OCI-LY1 (cell line): ENCODE measurements around the gene CD1B.
A peak's percentile ranks its signal among the peaks of the same experiment; 100 is the strongest.
"Not testable (repeated sequence)": the region's sequence is repeated elsewhere in the genome, so short reads cannot be mapped to it uniquely, and the experiment has no call there.

ENCODE experiments used
- H2AFZ ChIP-seq: fragments of 200-600 bp; sonication (generic), shearing (Covaris generic); 2 replicates; pipeline ENCODE4 v1.6.0; 2014; ENCODE audit warnings: antibody characterized with exemption, mild to moderate bottlenecking, low read length
- H3F3A ChIP-seq: fragments of 200-600 bp; sonication (generic), shearing (Covaris generic); 2 replicates; pipeline ENCODE4 v1.6.0; 2014; ENCODE audit warnings: mild to moderate bottlenecking, antibody characterized with exemption, low read length, moderate library complexity; ENCODE audit not compliant: insufficient read depth
- H3K27ac ChIP-seq: fragments of 200-600 bp; sonication (generic); 2 replicates; pipeline ENCODE4 v1.5.1; 2014; ENCODE audit warnings: low read length, mixed run types, mild to moderate bottlenecking, low read depth; ENCODE audit not compliant: poor library complexity, severe bottlenecking
- H3K27me3 ChIP-seq: fragments of 200-600 bp; sonication (generic); 2 replicates; pipeline ENCODE4 v1.6.0; 2014; ENCODE audit warnings: antibody characterized with exemption, mild to moderate bottlenecking, low read length, moderate library complexity; ENCODE audit not compliant: insufficient read depth
- H3K36me3 ChIP-seq: fragments of 200-600 bp; sonication (generic); 2 replicates; pipeline ENCODE4 v1.6.1; 2014; ENCODE audit warnings: mild to moderate bottlenecking, antibody characterized with exemption, low read length, moderate library complexity, mixed read lengths; ENCODE audit not compliant: insufficient read depth
- H3K4me1 ChIP-seq: fragments of 200-600 bp; sonication (generic); 2 replicates; pipeline ENCODE4 v1.5.1; 2014; ENCODE audit warnings: mild to moderate bottlenecking, low read length, moderate library complexity; ENCODE audit not compliant: insufficient read depth, severe bottlenecking
- H3K4me2 ChIP-seq: fragments of 200-600 bp; sonication (generic), shearing (Covaris generic); 2 replicates; pipeline ENCODE4 v1.6.1; 2014; ENCODE audit warnings: low read length
- H3K4me3 ChIP-seq: fragments of 200-600 bp; sonication (generic); 2 replicates; pipeline ENCODE4 v1.5.1; 2014; ENCODE audit warnings: low read length, low read depth, mild to moderate bottlenecking, mixed read lengths; ENCODE audit not compliant: poor library complexity, severe bottlenecking
- H3K79me2 ChIP-seq: fragments of 200-600 bp; shearing (Covaris generic); 2 replicates; pipeline ENCODE4 v1.6.1; 2016; ENCODE audit warnings: mixed run types, low read length, mixed read lengths; ENCODE audit not compliant: insufficient read depth
- H3K9ac ChIP-seq: fragments of 200-600 bp; sonication (generic), shearing (Covaris generic); 2 replicates; pipeline ENCODE4 v1.6.1; 2014; ENCODE audit warnings: mild to moderate bottlenecking, low read length, mixed read lengths
- H3K9me2 ChIP-seq: fragments of 200-600 bp; sonication (generic), shearing (Covaris generic); 2 replicates; pipeline ENCODE4 v1.6.1; 2014; ENCODE audit warnings: low read depth, mild to moderate bottlenecking, low read length, mixed read lengths
- H3K9me3 ChIP-seq: fragments of 200-600 bp; shearing (Covaris generic); 2 replicates; pipeline ENCODE4 v1.6.1; 2014; ENCODE audit warnings: low read length, mixed read lengths
- H4K20me1 ChIP-seq: fragments of 200-600 bp; sonication (generic), shearing (Covaris generic); 2 replicates; pipeline ENCODE4 v1.6.0; 2016; ENCODE audit warnings: mild to moderate bottlenecking, low read length; ENCODE audit not compliant: insufficient read depth
- CTCF ChIP-seq: fragments of 200-600 bp; sonication (generic), shearing (Covaris generic); IDR thresholded peaks from 2 replicates; pipeline ENCODE4 v1.5.1; 2017; ENCODE audit warnings: mild to moderate bottlenecking, antibody characterized with exemption, low read length, moderate library complexity, mixed read lengths
- EZH2 ChIP-seq: fragments of 200-600 bp; sonication (generic), shearing (Covaris generic); IDR thresholded peaks from 2 replicates; pipeline ENCODE4 v1.8.0; 2017; ENCODE audit warnings: borderline replicate concordance, mixed run types, mild to moderate bottlenecking, antibody characterized with exemption, low read length, moderate library complexity, mixed read lengths

Gene CD1B

GRCh38 chr1:158283965-158284364 is 47.4 kb downstream of the CD1B start:
- Histone ChIP-seq H3K9me3 (no peaks in the 10 kb centered on the region), H2AFZ (no peak overlapping the region), H3K4me2 (no peak overlapping the region), H3K27ac (no peak overlapping the region), H4K20me1 (no peaks in the 10 kb centered on the region), H3F3A (no peaks in the 10 kb centered on the region), H3K4me1 (peaks cover 45% of the 10 kb centered on the region), H3K27me3 (no peaks in the 10 kb centered on the region), H3K9me2 (no peaks in the 10 kb centered on the region), H3K36me3 (no peaks in the 10 kb centered on the region), H3K4me3 (no peak overlapping the region), H3K79me2 (no peaks in the 10 kb centered on the region), H3K9ac (no peak overlapping the region)
- no peak for TF ChIP-seq EZH2
- TF ChIP-seq CTCF: no peak

DNA sequence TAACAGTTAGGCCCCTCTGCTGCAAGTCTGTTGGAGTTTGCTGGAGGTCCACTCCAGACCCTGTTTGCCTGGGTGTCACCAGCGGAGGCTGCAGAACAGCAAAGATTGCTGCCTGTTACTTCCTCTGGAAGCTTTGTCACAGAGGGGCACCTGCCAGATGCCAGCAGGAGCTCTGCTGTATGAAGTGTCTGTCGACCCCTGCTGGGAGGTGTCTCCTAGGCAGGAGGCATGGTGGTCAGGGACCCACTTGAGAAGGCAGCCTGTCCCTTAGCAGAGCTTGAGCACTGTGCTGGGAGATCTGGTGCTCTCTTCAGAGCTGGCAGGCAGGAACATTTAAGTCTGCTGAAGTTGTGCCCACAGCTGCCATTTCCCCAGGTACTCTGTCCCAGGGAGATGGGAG is 48.9 kb downstream of the CD1B start:
- H3F3A ChIP-seq, H3K9ac ChIP-seq, H2AFZ ChIP-seq, H3K4me3 ChIP-seq, H3K9me2 ChIP-seq, H4K20me1 ChIP-seq, H3K27ac ChIP-seq, H3K9me3 ChIP-seq, H3K36me3 ChIP-seq, H3K79me2 ChIP-seq, H3K4me2 ChIP-seq, H3K27me3 ChIP-seq: not testable (repeated sequence)
- TF ChIP-seq CTCF: 0 out of 2 replicates have a peak, but pooled peaks have one; percentile 10
- peaks cover 40% of the 10 kb centered on the region for H3K4me1 ChIP-seq
